ENCODE data around the gene LIMS2. TPM values are rescaled to one million over a fixed set of nuclear protein-coding genes. Genes with fewer than 3 reads are reported as not detected.

Gene LIMS2
- polyA plus RNA-seq, 2 donors: 32.4 to 58.4 TPM

GRCh38 chr2:127688405-127688804 lies 13.1 kb upstream of the LIMS2 start:
- H3K4me3 ChIP-seq (ENCODE audit: low read depth in 1 of 2, low read length in 2 of 2): no peak overlapping the region

GRCh38 chr2:127685410-127686080 lies 10.2 kb upstream of the LIMS2 start:
- H3K27ac ChIP-seq (ENCODE audit: low read depth in 2 of 2, low read length in 1 of 2): no peak overlapping the region
- peaks cover 4 to 5% of the 10 kb centered on the region in 2 donors for H3K9me3 ChIP-seq (ENCODE audit: control insufficient read depth in 2 of 2, insufficient read depth in 1 of 2, low read depth in 1 of 2, low read length in 1 of 2)

More at GRCh38 chr2:127688405-127688804, 13.1 kb upstream of the LIMS2 start:
- WGBS, 2 donors: 87 to 88% methylated on average over 1 of the region's 1 CpG
- Histone ChIP-seq H3K36me3 (ENCODE audit: control insufficient read depth in 2 of 2, insufficient read depth in 2 of 2, low read length in 1 of 2) (no peaks in the 10 kb centered on the region), H3K27me3 (ENCODE audit: control insufficient read depth in 1 of 2, insufficient read depth in 2 of 2, low read length in 2 of 2) (no peaks in the 10 kb centered on the region), H3K27ac (ENCODE audit: low read depth in 2 of 2, low read length in 1 of 2) (no peak overlapping the region), H3K4me1 (ENCODE audit: control insufficient read depth in 2 of 2, insufficient read depth in 2 of 2, low read length in 1 of 2) (no peaks in the 10 kb centered on the region), H3K9me3 (ENCODE audit: control insufficient read depth in 2 of 2, insufficient read depth in 1 of 2, low read depth in 1 of 2, low read length in 1 of 2) (peaks cover 7 to 8% of the 10 kb centered on the region in 2 donors)

GRCh38 chr2:127683757-127684156 lies 8.4 kb upstream of the LIMS2 start:
- Histone ChIP-seq H3K4me3 (ENCODE audit: low read depth in 1 of 2, low read length in 2 of 2) (no peak overlapping the region), H3K27ac (ENCODE audit: low read depth in 2 of 2, low read length in 1 of 2) (peak overlapping the region in 1 of 2 donors; percentile 14), H3K4me1 (ENCODE audit: control insufficient read depth in 2 of 2, insufficient read depth in 2 of 2, low read length in 1 of 2) (no peaks in the 10 kb centered on the region), H3K9me3 (ENCODE audit: control insufficient read depth in 2 of 2, insufficient read depth in 1 of 2, low read depth in 1 of 2, low read length in 1 of 2) (no peaks in the 10 kb centered on the region), H3K36me3 (ENCODE audit: control insufficient read depth in 2 of 2, insufficient read depth in 2 of 2, low read length in 1 of 2) (no peaks in the 10 kb centered on the region), H3K27me3 (ENCODE audit: control insufficient read depth in 1 of 2, insufficient read depth in 2 of 2, low read length in 2 of 2) (no peaks in the 10 kb centered on the region)
- WGBS, 2 donors: 69% methylated on average over 15 of the region's 15 CpGs

More at GRCh38 chr2:127685410-127686080, 10.2 kb upstream of the LIMS2 start:
- Histone ChIP-seq H3K36me3 (ENCODE audit: control insufficient read depth in 2 of 2, insufficient read depth in 2 of 2, low read length in 1 of 2) (no peaks in the 10 kb centered on the region), H3K27me3 (ENCODE audit: control insufficient read depth in 1 of 2, insufficient read depth in 2 of 2, low read length in 2 of 2) (no peaks in the 10 kb centered on the region), H3K4me3 (ENCODE audit: low read depth in 1 of 2, low read length in 2 of 2) (no peak overlapping the region), H3K4me1 (ENCODE audit: control insufficient read depth in 2 of 2, insufficient read depth in 2 of 2, low read length in 1 of 2) (no peaks in the 10 kb centered on the region)
- 52 to 64% methylated on average over 8 of the region's 8 CpGs for WGBS, 2 donors

GRCh38 chr2:127683056-127683455 lies 7.7 kb upstream of the LIMS2 start:
- H3K27ac ChIP-seq (ENCODE audit: low read depth in 2 of 2, low read length in 1 of 2): no peak overlapping the region
- H3K27me3 ChIP-seq (ENCODE audit: control insufficient read depth in 1 of 2, insufficient read depth in 2 of 2, low read length in 2 of 2): no peaks in the 10 kb centered on the region
- H3K36me3 ChIP-seq (ENCODE audit: control insufficient read depth in 2 of 2, insufficient read depth in 2 of 2, low read length in 1 of 2): no peaks in the 10 kb centered on the region
- no peaks in the 10 kb centered on the region for H3K9me3 ChIP-seq (ENCODE audit: control insufficient read depth in 2 of 2, insufficient read depth in 1 of 2, low read depth in 1 of 2, low read length in 1 of 2)
- H3K4me3 ChIP-seq (ENCODE audit: low read depth in 1 of 2, low read length in 2 of 2): no peak overlapping the region
- no peaks in the 10 kb centered on the region for H3K4me1 ChIP-seq (ENCODE audit: control insufficient read depth in 2 of 2, insufficient read depth in 2 of 2, low read length in 1 of 2)

GRCh38 chr2:127681976-127682857 lies 6.9 kb upstream of the LIMS2 start:
- Histone ChIP-seq H3K27ac (ENCODE audit: low read depth in 2 of 2, low read length in 1 of 2) (no peak overlapping the region), H3K4me1 (ENCODE audit: control insufficient read depth in 2 of 2, insufficient read depth in 2 of 2, low read length in 1 of 2) (no peaks in the 10 kb centered on the region), H3K27me3 (ENCODE audit: control insufficient read depth in 1 of 2, insufficient read depth in 2 of 2, low read length in 2 of 2) (no peaks in the 10 kb centered on the region), H3K9me3 (ENCODE audit: control insufficient read depth in 2 of 2, insufficient read depth in 1 of 2, low read depth in 1 of 2, low read length in 1 of 2) (no peaks in the 10 kb centered on the region), H3K4me3 (ENCODE audit: low read depth in 1 of 2, low read length in 2 of 2) (no peak overlapping the region), H3K36me3 (ENCODE audit: control insufficient read depth in 2 of 2, insufficient read depth in 2 of 2, low read length in 1 of 2) (no peaks in the 10 kb centered on the region)
- 91 to 93% methylated on average over 6 of the region's 6 CpGs for WGBS, 2 donors

GRCh38 chr2:127681288-127681804 lies 6.0 kb upstream of the LIMS2 start:
- H3K27ac ChIP-seq (ENCODE audit: low read depth in 2 of 2, low read length in 1 of 2): peak overlapping the region in 1 of 2 donors; percentile 27
- no peaks in the 10 kb centered on the region for H3K9me3 ChIP-seq (ENCODE audit: control insufficient read depth in 2 of 2, insufficient read depth in 1 of 2, low read depth in 1 of 2, low read length in 1 of 2)
- H3K4me3 ChIP-seq (ENCODE audit: low read depth in 1 of 2, low read length in 2 of 2): peak overlapping the region in 1 of 2 donors; percentile 18
- no peaks in the 10 kb centered on the region for H3K36me3 ChIP-seq (ENCODE audit: control insufficient read depth in 2 of 2, insufficient read depth in 2 of 2, low read length in 1 of 2)
- 30 to 33% methylated on average over 25 of the region's 25 CpGs for WGBS, 2 donors
- no peaks in the 10 kb centered on the region for H3K4me1 ChIP-seq (ENCODE audit: control insufficient read depth in 2 of 2, insufficient read depth in 2 of 2, low read length in 1 of 2)
- no peaks in the 10 kb centered on the region for H3K27me3 ChIP-seq (ENCODE audit: control insufficient read depth in 1 of 2, insufficient read depth in 2 of 2, low read length in 2 of 2)

GRCh38 chr2:127680706-127681287 lies 5.5 kb upstream of the LIMS2 start:
- Histone ChIP-seq H3K4me1 (ENCODE audit: control insufficient read depth in 2 of 2, insufficient read depth in 2 of 2, low read length in 1 of 2) (no peaks in the 10 kb centered on the region), H3K27ac (ENCODE audit: low read depth in 2 of 2, low read length in 1 of 2) (peak overlapping the region in 1 of 2 donors; percentile 27), H3K4me3 (ENCODE audit: low read depth in 1 of 2, low read length in 2 of 2) (no peak overlapping the region), H3K27me3 (ENCODE audit: control insufficient read depth in 1 of 2, insufficient read depth in 2 of 2, low read length in 2 of 2) (no peaks in the 10 kb centered on the region), H3K36me3 (ENCODE audit: control insufficient read depth in 2 of 2, insufficient read depth in 2 of 2, low read length in 1 of 2) (no peaks in the 10 kb centered on the region), H3K9me3 (ENCODE audit: control insufficient read depth in 2 of 2, insufficient read depth in 1 of 2, low read depth in 1 of 2, low read length in 1 of 2) (no peaks in the 10 kb centered on the region)
- whole genome bisulfite sequencing, 2 donors: 84% methylated on average over 19 of the region's 19 CpGs

GRCh38 chr2:127679680-127680361 lies 4.5 kb upstream of the LIMS2 start:
- Histone ChIP-seq H3K36me3 (ENCODE audit: control insufficient read depth in 2 of 2, insufficient read depth in 2 of 2, low read length in 1 of 2) (no peaks in the 10 kb centered on the region), H3K9me3 (ENCODE audit: control insufficient read depth in 2 of 2, insufficient read depth in 1 of 2, low read depth in 1 of 2, low read length in 1 of 2) (no peaks in the 10 kb centered on the region), H3K4me1 (ENCODE audit: control insufficient read depth in 2 of 2, insufficient read depth in 2 of 2, low read length in 1 of 2) (no peaks in the 10 kb centered on the region), H3K27ac (ENCODE audit: low read depth in 2 of 2, low read length in 1 of 2) (no peak overlapping the region), H3K27me3 (ENCODE audit: control insufficient read depth in 1 of 2, insufficient read depth in 2 of 2, low read length in 2 of 2) (no peaks in the 10 kb centered on the region), H3K4me3 (ENCODE audit: low read depth in 1 of 2, low read length in 2 of 2) (no peak overlapping the region)
- WGBS, 2 donors: 72% methylated on average over 15 of the region's 15 CpGs

GRCh38 chr2:127678991-127679390 lies 3.7 kb upstream of the LIMS2 start:
- Histone ChIP-seq H3K27me3 (ENCODE audit: control insufficient read depth in 1 of 2, insufficient read depth in 2 of 2, low read length in 2 of 2) (no peaks in the 10 kb centered on the region), H3K9me3 (ENCODE audit: control insufficient read depth in 2 of 2, insufficient read depth in 1 of 2, low read depth in 1 of 2, low read length in 1 of 2) (no peaks in the 10 kb centered on the region), H3K36me3 (ENCODE audit: control insufficient read depth in 2 of 2, insufficient read depth in 2 of 2, low read length in 1 of 2) (no peaks in the 10 kb centered on the region), H3K4me1 (ENCODE audit: control insufficient read depth in 2 of 2, insufficient read depth in 2 of 2, low read length in 1 of 2) (no peaks in the 10 kb centered on the region), H3K27ac (ENCODE audit: low read depth in 2 of 2, low read length in 1 of 2) (no peak overlapping the region), H3K4me3 (ENCODE audit: low read depth in 1 of 2, low read length in 2 of 2) (no peak overlapping the region)
- 89% methylated on average over 6 of the region's 6 CpGs for WGBS, 2 donors
